Measurements from ENCODE around the gene VWA3A.

Gene VWA3A

GRCh38 chr16:22081050-22081449 is 11.3 kb upstream of the VWA3A start:
- Histone ChIP-seq H3K79me2 (ENCODE audit: control insufficient read depth, low read length) (no peaks in the 10 kb centered on the region), H3F3A (ENCODE audit: control insufficient read depth, insufficient read depth) (no peaks in the 10 kb centered on the region), H4K20me1 (ENCODE audit: control insufficient read depth, insufficient read depth, low read depth, low read length) (peaks cover 2% of the 10 kb centered on the region; the same call in 1 of the 2 replicates), H3K27ac (ENCODE audit: low read depth, low read length) (no peak overlapping the region), H3K9me3 (ENCODE audit: control insufficient read depth, insufficient read depth, low read length) (no peaks in the 10 kb centered on the region), H3K4me3 (ENCODE audit: low read length) (no peak overlapping the region), H3K4me2 (ENCODE audit: low read length) (no peak overlapping the region), H3K4me1 (ENCODE audit: control insufficient read depth, low read length) (peaks cover 7% of the 10 kb centered on the region), H3K9me2 (replicated peaks; ENCODE audit: control insufficient read depth, low read length) (no peaks in the 10 kb centered on the region), H3K27me3 (ENCODE audit: control insufficient read depth, low read length) (no peaks in the 10 kb centered on the region), H3K36me3 (ENCODE audit: control insufficient read depth, low read length) (no peaks in the 10 kb centered on the region)
- TF ChIP-seq, protein P1, sequence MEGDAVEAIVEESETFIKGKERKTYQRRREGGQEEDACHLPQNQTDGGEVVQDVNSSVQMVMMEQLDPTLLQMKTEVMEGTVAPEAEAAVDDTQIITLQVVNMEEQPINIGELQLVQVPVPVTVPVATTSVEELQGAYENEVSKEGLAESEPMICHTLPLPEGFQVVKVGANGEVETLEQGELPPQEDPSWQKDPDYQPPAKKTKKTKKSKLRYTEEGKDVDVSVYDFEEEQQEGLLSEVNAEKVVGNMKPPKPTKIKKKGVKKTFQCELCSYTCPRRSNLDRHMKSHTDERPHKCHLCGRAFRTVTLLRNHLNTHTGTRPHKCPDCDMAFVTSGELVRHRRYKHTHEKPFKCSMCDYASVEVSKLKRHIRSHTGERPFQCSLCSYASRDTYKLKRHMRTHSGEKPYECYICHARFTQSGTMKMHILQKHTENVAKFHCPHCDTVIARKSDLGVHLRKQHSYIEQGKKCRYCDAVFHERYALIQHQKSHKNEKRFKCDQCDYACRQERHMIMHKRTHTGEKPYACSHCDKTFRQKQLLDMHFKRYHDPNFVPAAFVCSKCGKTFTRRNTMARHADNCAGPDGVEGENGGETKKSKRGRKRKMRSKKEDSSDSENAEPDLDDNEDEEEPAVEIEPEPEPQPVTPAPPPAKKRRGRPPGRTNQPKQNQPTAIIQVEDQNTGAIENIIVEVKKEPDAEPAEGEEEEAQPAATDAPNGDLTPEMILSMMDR (IDR thresholded peaks at IDR 0.05; ENCODE audit: low read depth, low read length, poor library complexity, severe bottlenecking) = no peak
- no peak for TF ChIP-seq EZH2phosphoT487 (IDR thresholded peaks at IDR 0.05; ENCODE audit: borderline replicate concordance, low read length)

DNA sequence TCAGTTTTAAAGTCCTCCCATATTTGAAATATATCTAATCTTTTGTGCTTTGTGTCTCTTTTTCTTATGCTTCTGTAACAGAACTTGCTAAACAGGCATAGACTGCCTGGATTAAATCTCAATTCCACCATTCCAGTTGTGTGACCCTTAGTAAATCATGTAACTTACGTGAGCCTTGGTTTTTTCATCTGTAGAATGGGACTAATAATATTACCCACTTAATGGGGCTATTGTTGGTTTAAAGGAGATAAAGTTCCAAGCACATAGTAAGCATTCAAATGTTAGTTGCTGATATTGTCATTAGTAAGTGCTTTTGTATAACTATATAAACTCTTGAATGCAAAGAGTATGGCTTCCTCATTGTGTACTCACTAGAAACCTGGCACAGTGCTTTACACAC is 5.9 kb upstream of the VWA3A start:
- Histone ChIP-seq H3K4me2 (ENCODE audit: low read length) (no peak overlapping the region), H3K9me3 (ENCODE audit: control insufficient read depth, insufficient read depth, low read length) (no peaks in the 10 kb centered on the region), H3K9me2 (replicated peaks; ENCODE audit: control insufficient read depth, low read length) (no peaks in the 10 kb centered on the region), H3K27ac (ENCODE audit: low read depth, low read length) (no peak overlapping the region), H3K79me2 (ENCODE audit: control insufficient read depth, low read length) (no peaks in the 10 kb centered on the region), H3K4me1 (ENCODE audit: control insufficient read depth, low read length) (no peaks in the 10 kb centered on the region), H4K20me1 (ENCODE audit: control insufficient read depth, insufficient read depth, low read depth, low read length) (no peaks in the 10 kb centered on the region), H3K36me3 (ENCODE audit: control insufficient read depth, low read length) (no peaks in the 10 kb centered on the region), H3F3A (ENCODE audit: control insufficient read depth, insufficient read depth) (no peaks in the 10 kb centered on the region), H3K4me3 (ENCODE audit: low read length) (no peak overlapping the region), H3K27me3 (ENCODE audit: control insufficient read depth, low read length) (no peaks in the 10 kb centered on the region; the same call in 1 of the 2 replicates)
- TF ChIP-seq EZH2phosphoT487 (IDR thresholded peaks at IDR 0.05; ENCODE audit: borderline replicate concordance, low read length) = no peak
- TF ChIP-seq, protein P1 (IDR thresholded peaks at IDR 0.05; ENCODE audit: low read depth, low read length, poor library complexity, severe bottlenecking) = no peak

DNA sequence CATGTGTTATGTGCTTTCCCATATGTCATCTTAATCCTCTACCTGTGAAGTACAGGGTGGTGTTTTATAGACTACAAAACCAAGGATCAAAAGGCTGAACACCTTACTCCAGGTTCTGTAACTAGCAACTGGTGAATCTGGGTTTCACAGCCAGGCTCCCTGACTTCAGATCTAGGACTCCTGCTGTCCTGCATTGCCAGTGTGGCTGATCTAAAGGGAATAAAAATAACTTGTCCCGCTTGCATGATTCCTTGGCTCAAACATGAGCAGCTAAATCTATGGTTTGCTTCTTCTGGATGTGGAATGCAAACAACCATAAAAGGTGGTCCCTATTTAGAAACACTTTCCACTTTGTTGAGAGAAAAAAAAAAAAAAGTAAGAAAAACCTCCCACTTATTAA is 3.7 kb upstream of the VWA3A start:
- Histone ChIP-seq H3K4me2 (ENCODE audit: low read length) (no peak overlapping the region), H3K9me3 (ENCODE audit: control insufficient read depth, insufficient read depth, low read length) (no peaks in the 10 kb centered on the region), H3K27me3 (ENCODE audit: control insufficient read depth, low read length) (no peaks in the 10 kb centered on the region; the same call in 1 of the 2 replicates), H3K79me2 (ENCODE audit: control insufficient read depth, low read length) (no peaks in the 10 kb centered on the region), H4K20me1 (ENCODE audit: control insufficient read depth, insufficient read depth, low read depth, low read length) (no peaks in the 10 kb centered on the region), H3K36me3 (ENCODE audit: control insufficient read depth, low read length) (no peaks in the 10 kb centered on the region), H3K4me3 (ENCODE audit: low read length) (no peak overlapping the region), H3K9me2 (replicated peaks; ENCODE audit: control insufficient read depth, low read length) (no peaks in the 10 kb centered on the region), H3K27ac (ENCODE audit: low read depth, low read length) (no peak overlapping the region), H3K4me1 (ENCODE audit: control insufficient read depth, low read length) (no peaks in the 10 kb centered on the region), H3F3A (ENCODE audit: control insufficient read depth, insufficient read depth) (no peaks in the 10 kb centered on the region)
- TF ChIP-seq, protein P1 (IDR thresholded peaks at IDR 0.05; ENCODE audit: low read depth, low read length, poor library complexity, severe bottlenecking) = no peak
- no peak for TF ChIP-seq EZH2phosphoT487 (IDR thresholded peaks at IDR 0.05; ENCODE audit: borderline replicate concordance, low read length)

All from DOHH2 (cell line).